Measurements from ENCODE around the gene CNTROB.

The CNTROB gene

DNA sequence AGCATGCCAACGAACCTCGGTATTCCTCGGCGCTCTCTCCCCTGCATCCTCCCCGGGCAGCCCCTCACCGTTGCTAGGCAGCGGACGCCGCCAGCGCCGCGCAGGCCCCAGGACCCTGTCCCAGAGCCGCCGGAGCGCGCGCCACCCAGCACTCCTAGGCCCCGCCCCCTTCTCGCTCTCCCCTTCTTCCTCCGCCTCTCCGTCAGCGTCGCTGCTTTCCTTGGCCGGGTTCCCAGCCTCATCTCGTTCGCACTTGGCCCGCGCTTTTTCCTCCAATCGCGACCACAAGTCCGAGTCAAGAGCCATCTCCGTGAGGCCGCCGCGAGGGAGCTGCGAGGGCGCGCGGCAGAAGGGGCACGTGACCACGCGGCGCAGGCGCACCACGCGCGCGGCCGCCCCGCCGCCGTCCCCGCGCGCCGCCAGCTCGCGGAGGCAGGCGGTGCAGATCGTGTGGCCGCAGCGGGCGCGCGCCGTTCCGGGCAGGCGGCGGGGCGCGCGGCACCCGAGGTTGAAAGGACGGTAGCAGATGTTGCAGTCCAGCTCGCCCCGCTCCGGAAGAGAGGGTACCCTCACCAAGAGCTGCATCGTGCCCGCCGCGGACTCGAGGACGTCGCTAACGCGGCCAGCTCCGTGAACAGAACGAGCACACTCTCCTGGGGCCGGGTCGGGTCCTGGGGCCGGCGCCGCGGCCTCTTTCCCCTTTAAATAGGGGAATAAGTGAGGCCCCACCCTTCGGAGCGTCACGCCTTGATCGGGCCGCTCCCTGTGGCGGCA, 16.2 kb upstream of the CNTROB start, which contains the start of gene RNF227:
Gene RNF227, minus strand, starts transcription at position 679 of the 774 bp plus-strand sequence. Its CDS starts 94 bp downstream, at position 585.
- Mint-ChIP-seq H3K27ac (peak within 1 kb of the TSS; percentile 94), H3K4me3 (peak within 1 kb of the TSS; percentile 87), H3K4me1 (peaks cover 43% of the 10 kb centered on the region), H3K36me3 (peaks cover 14% of the 10 kb centered on the region), H3K27me3 (peaks cover 4% of the 10 kb centered on the region), H3K9me3 (no peaks in the 10 kb centered on the region)
- DNase-seq, result peak; percentile 89
- CTCF ChIA-PET, result interaction anchor here (1.0 to 5.0 kb wide), 6 partner anchors 16 to 142 kb away, joined by 3 to 49 read pairs (median 5); partner anchors contain the start of genes CNTROB and TRAPPC1

DNA sequence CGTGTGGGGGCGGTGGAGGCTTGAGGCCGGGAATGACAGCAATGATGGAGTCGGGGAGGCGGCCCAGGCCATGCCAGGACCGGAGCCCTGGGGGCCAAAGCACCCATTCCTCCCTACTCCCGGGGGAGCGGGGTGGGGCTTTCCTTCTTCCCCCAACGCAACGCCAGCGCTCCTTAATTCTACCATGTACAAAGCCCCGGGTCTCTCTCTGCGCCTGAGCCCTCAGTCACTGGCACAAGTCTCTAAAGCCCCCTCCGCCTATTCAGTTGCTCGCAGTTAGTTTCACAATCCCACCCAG, 15.7 kb upstream of the CNTROB start:
- peaks cover 4% of the 10 kb centered on the region for H3K27me3 Mint-ChIP-seq
- no peak for DNase-seq
- peaks cover 43% of the 10 kb centered on the region for H3K4me1 Mint-ChIP-seq
- CTCF ChIA-PET, result interaction anchor here (0.9 to 5.0 kb wide), 7 partner anchors 16 to 142 kb away, joined by 3 to 49 read pairs (median 4); partner anchors contain the start of genes CNTROB and TRAPPC1
- H3K9me3 Mint-ChIP-seq, result no peaks in the 10 kb centered on the region
- H3K27ac Mint-ChIP-seq, result peak overlapping the region; percentile 82
- H3K4me3 Mint-ChIP-seq, result peak overlapping the region; percentile 87
- H3K36me3 Mint-ChIP-seq, result peaks cover 9% of the 10 kb centered on the region

DNA sequence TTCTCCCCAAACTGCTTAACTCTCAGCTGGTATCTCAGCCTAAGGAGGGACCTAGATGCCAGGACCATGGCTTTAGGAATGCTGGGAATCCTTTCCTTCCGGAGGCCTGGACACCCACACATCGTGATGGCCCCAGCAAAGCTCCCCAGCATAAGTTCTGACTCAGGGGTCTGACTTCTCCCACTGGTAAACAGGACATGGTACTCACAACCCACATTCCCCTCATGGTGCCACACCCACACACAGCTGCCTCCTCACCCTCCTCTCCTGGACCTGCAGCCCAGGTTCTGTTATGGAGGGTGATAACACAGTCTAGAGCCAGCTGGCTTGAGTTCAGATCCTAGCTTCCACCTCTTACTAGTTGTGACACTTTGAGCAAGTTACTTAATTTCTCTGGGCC, 15.2 kb upstream of the CNTROB start:
- no peak for DNase-seq
- H3K27ac Mint-ChIP-seq, result peak overlapping the region; percentile 82
- H3K36me3 Mint-ChIP-seq, result peaks cover 6% of the 10 kb centered on the region
- no peaks in the 10 kb centered on the region for H3K9me3 Mint-ChIP-seq
- peaks cover 4% of the 10 kb centered on the region for H3K27me3 Mint-ChIP-seq
- CTCF ChIA-PET, result interaction anchor here (0.9 to 5.0 kb wide), 5 partner anchors 15 to 140 kb away, joined by 4 to 49 read pairs (median 7); partner anchors contain the start of genes CNTROB and TRAPPC1
- H3K4me3 Mint-ChIP-seq, result peak overlapping the region; percentile 87
- peaks cover 41% of the 10 kb centered on the region for H3K4me1 Mint-ChIP-seq

DNA sequence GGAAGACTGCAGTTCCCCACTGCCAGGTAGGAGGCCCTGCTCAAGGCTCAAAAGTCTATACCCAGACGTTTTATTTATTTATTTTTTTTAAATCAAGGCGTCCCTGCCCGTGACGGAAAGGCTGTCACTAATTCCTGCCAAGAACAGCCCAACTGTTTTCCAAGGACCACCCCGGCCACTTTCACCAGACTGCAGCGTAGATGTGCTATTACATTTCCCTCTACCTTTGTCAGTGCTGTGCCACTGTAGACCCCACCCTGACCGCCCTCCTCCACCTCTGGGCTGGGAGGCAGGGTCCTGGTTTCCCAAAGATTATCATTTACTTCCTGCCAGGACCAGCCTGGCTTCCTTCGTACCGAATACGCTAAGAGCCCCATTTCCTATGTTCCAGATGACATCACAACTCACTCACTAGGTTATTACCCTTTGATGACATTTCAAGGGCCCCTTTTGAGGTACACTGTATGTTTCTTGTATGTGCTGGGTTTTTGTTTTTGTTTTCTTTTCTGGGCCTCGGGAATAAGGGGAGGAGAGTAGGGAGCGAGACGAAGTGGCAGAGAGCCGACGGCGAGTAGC, 9.6 kb upstream of the CNTROB start:
- Mint-ChIP-seq H3K36me3 (peaks cover 4% of the 10 kb centered on the region), H3K9me3 (no peaks in the 10 kb centered on the region), H3K4me3 (peak overlapping the region; percentile 71), H3K4me1 (peaks cover 14% of the 10 kb centered on the region), H3K27ac (peak overlapping the region; percentile 84), H3K27me3 (no peaks in the 10 kb centered on the region)
- CTCF ChIA-PET, result interaction anchor here (1.1 to 2.1 kb wide), 5 partner anchors 10 to 135 kb away, joined by 3 to 9 read pairs (median 3); partner anchors contain the start of genes CNTROB and TRAPPC1
- no peak for DNase-seq

DNA sequence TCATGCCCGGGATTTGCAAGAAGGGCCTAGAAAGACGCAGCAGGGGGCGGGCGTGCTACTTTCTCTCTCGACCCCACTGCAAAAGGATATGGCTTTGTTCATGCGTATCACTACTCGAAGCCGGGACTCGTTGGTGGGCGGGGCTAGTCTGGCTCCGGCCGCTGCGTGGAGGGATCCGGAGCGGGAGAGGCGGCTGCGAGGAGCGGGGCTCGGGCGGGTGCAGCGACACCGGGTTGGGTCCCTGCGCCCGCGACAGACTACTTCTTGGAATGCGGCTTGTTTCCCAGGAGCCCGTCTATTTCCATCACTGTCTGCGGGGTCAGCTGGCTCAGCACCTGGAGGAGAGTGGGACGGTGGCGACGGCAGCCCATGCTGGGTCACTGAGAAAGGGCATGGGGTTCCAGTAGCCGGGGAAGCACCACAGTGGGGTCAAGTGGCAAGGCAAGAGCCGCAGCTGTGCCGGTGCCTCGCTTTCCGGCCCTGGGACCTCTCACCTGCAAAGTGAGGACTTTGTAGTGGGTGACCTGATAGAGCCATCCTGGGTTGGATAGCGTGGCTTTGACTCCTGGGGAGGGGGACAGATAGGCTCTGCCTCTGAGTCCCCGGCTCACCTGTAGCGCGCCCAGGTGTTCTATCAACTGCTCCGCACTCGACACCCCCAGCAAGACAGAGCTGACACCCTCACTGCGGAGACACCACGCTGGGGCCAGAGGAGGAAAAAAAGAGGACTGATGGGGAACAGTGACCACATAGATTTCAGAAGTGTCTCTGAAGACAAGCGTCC, 9.0 kb upstream of the CNTROB start:
- Mint-ChIP-seq H3K4me1 (peaks cover 16% of the 10 kb centered on the region), H3K27me3 (no peaks in the 10 kb centered on the region), H3K27ac (peak overlapping the region; percentile 84), H3K9me3 (no peaks in the 10 kb centered on the region), H3K4me3 (peak overlapping the region; percentile 71), H3K36me3 (peaks cover 6% of the 10 kb centered on the region)
- peak; percentile 90 for DNase-seq
- CTCF ChIA-PET, result interaction anchor here (1.1 to 2.1 kb wide), 6 partner anchors 9 to 135 kb away, joined by 3 to 9 read pairs (median 3); partner anchors contain the start of genes CNTROB and TRAPPC1

DNA sequence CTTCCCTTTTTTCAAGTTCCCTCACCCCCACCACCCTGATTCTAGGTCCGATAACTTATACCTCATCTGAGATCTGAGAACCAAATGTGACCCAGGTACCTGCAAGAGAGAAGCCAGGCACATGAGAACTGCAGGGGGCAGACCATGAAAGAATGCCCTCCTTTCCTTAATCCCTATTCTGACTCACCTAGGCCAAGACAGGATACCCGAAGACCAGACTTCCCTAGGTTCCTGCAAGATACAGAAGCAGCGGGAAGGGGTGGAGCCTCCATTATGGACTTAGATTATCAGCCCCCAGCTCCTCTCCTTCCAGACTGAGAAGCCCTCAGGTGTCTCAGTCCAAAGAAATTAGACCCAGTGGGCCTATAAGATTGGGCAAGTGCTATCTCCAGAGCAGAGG, 4.4 kb upstream of the CNTROB start:
- Mint-ChIP-seq H3K27ac (no peak overlapping the region), H3K36me3 (peaks cover 22% of the 10 kb centered on the region), H3K4me1 (peaks cover 32% of the 10 kb centered on the region), H3K27me3 (no peaks in the 10 kb centered on the region), H3K9me3 (no peaks in the 10 kb centered on the region), H3K4me3 (no peak overlapping the region)
- CTCF ChIA-PET, result no interaction called here
- no peak for DNase-seq

DNA sequence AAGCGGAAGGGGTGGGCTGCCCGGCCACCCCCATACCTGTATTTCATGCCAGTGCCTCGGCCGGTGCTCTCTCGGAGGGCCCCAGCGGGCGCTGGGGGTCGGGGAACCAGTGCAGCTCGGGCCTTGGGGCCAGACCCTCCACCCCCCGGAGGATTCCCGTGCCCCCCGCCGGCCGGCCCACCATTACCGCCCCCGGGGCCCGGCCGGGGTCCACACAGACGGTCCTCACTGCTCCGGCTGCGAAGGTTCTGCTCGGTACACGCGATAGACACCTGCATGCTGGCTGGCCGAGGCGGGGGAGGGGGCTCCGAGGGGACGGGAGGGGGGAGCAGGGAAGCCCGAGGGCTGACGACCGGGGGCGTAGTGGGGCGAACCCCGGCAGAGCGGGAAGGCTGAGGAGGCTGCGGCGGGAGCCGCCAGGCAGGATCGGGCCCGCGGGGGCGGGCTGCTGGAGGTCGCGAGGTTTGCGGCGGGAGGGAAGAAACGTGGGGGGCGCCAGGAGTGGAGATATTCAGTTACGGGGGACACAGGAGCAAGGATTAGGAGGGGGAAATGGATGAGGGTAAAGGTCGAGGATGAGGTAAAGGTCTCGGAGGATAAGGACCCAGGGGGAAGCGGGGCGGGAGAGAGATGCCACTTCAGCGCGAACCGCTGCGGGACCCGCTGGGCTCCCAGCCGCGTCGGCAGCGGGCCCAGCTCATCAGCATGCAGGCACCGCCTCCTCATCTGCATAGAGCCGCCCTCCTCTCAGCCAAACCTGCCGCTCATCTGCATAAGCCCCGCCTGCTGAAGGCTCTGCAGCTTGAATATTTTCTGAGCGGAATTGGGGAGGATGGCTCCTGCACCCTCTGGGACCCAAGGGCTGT, 2.6 kb upstream of the CNTROB start, which contains the start of gene KCNAB3:
Gene KCNAB3, minus strand, starts transcription at position 699 of the 866 bp plus-strand sequence. Its CDS starts 421 bp downstream, at position 278.
- Mint-ChIP-seq H3K27me3 (no peaks in the 10 kb centered on the region), H3K4me1 (peaks cover 38% of the 10 kb centered on the region), H3K9me3 (no peaks in the 10 kb centered on the region), H3K4me3 (peak within 1 kb of the TSS; percentile 91), H3K36me3 (peaks cover 21% of the 10 kb centered on the region), H3K27ac (peak within 1 kb of the TSS; percentile 95)
- CTCF ChIA-PET, result no interaction called here
- peak; percentile 63 for DNase-seq

DNA sequence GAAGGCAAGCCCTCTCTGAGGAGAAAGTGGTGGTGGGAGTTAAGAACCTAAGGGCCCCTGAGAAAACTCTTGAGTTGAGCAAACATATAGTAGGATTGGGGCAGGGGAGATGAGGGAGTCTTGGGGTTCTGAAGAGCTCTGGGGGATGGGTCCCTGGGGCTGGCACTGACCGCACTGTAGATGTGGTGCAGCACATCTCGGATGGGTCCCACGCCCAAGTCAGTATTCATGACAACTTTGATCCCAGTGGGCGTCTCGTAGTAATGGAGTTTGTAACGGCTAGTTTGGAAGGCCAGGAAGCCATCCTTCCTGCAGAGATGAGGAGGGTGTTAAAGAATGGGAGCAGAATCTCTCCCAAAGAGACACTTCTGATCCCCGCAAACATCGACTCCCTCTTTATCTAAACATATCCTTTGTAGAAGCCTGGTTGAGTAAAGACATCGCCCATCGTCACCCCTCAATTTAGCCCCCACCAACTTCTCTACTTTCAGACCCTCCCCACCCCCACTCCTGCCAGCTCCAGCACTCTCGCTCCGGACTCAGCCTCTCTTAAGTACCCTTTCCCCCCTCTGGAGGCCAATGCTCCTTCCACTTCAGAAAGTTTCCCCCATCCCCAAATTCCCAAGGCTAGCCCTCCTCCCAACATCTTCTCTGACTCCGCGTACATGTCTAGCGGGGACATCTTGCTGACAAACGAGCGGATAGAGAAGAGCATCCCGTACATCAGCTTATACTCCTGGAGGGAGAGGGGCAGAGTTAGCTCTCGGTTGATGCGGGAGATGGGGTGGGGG, 970 bp upstream of the CNTROB start:
- Mint-ChIP-seq H3K36me3 (peaks cover 34% of the 10 kb centered on the region), H3K4me1 (peaks cover 50% of the 10 kb centered on the region), H3K27me3 (no peaks in the 10 kb centered on the region), H3K9me3 (no peaks in the 10 kb centered on the region), H3K27ac (peak overlapping the region; percentile 95), H3K4me3 (peak overlapping the region; percentile 91)
- DNase-seq, result no peak
- CTCF ChIA-PET, result interaction anchor here (0.8 to 3.8 kb wide), 9 partner anchors 9 to 244 kb away, joined by 3 to 28 read pairs (median 6); partner anchors contain the start of genes RNF227 and TP53

DNA sequence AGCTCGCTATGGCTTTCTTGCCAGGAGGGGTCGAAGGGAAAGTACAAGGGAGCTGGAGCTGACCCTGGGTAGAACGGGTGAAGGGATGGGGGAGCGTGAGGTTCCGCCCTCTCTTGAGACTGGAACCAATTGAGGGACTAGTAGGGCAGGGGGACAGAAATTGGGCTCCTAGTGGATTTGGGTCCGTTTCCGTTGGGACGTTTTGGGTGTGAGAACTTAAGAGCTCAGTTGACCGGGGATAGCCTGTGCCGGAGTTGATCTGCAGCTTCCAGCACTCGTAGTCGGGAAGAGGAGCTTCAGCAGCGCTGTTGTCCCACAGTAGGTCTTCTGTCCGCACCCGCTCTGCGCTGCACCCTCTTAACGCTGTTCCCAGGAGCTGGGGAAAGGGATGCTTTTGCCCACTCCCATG, 481 bp downstream of the CNTROB start:
- Mint-ChIP-seq H3K27me3 (no peaks in the 10 kb centered on the region), H3K4me1 (peaks cover 53% of the 10 kb centered on the region)

DNA sequence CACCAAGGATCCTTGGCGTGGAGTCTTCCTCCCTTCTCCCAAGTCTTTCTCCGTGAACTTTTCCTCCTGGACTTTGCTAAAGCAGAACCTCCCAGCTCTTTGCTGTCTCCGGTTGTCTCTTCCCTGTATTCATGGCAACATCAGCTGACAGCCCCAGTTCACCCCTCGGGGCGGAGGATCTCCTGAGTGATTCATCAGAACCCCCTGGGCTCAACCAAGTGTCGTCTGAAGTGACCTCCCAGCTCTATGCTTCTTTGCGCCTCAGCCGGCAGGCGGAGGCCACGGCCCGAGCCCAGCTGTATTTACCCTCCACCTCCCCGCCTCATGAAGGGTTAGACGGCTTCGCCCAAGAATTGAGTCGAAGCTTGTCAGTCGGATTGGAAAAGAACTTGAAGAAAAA, 943 bp downstream of the CNTROB start:
- peaks cover 42% of the 10 kb centered on the region for H3K36me3 Mint-ChIP-seq
- H3K27me3 Mint-ChIP-seq, result no peaks in the 10 kb centered on the region
- no peaks in the 10 kb centered on the region for H3K9me3 Mint-ChIP-seq
- H3K27ac Mint-ChIP-seq, result peak overlapping the region; percentile 95
- H3K4me3 Mint-ChIP-seq, result peak overlapping the region; percentile 91
- CTCF ChIA-PET, result interaction anchor here (0.5 to 3.9 kb wide), 21 partner anchors 7 to 299 kb away, joined by 3 to 33 read pairs (median 4); partner anchors contain the start of genes NAA38 and RNF227
- peak; percentile 55 for DNase-seq
- peaks cover 52% of the 10 kb centered on the region for H3K4me1 Mint-ChIP-seq

More for the DNA sequence above, 481 bp downstream of the CNTROB start:
- H3K27ac Mint-ChIP-seq, result peak overlapping the region; percentile 95
- peak overlapping the region; percentile 91 for H3K4me3 Mint-ChIP-seq
- peak; percentile 53 for DNase-seq
- CTCF ChIA-PET, result interaction anchor here (0.5 to 3.9 kb wide), 21 partner anchors 8 to 299 kb away, joined by 3 to 33 read pairs (median 4); partner anchors contain the start of genes NAA38 and RNF227
- no peaks in the 10 kb centered on the region for H3K9me3 Mint-ChIP-seq
- peaks cover 43% of the 10 kb centered on the region for H3K36me3 Mint-ChIP-seq

DNA sequence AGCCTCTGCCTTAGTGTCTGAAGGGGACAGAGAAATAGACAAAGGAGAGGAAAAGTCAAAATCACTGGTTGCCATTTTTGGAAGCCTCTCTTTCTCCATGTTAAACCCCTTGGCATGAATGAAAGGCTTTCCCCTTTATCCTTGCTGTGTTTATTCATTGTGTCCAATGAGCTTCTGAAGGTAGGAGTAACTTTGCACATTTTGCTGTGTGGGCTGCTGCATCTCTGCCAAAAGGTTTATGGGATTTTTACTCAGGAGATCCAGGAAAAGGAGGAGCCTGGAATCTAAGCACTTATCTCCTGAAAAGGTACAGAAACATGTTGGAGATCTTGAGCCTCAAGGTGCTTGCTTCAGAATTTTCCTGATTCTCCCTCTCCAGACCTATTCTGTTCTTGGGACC, 3.9 kb downstream of the CNTROB start:
- peaks cover 47% of the 10 kb centered on the region for H3K36me3 Mint-ChIP-seq
- CTCF ChIA-PET, result interaction anchor here (1.1 to 1.2 kb wide), 2 partner anchors 54 to 102 kb away, joined by 3 to 4 read pairs; partner anchors contain the start of gene KDM6B

DNA sequence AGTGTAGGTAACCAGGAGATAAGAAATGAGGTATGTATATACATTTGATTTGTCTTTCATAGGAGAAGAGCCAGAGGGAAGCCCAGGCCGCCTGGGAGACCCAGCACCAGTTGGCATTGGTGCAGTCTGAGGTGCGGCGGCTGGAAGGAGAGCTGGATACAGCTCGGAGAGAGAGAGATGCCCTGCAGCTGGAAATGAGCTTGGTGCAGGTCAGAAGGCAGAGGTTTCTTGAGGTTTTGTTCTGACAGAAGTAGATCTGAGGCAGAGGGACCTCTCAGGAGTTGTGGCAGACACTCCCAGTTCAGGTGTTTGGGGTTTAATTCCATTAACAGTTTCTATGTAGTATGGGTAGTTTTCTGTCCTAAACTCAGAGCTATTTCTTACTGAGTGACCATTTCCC, 8.0 kb downstream of the CNTROB start:
- CTCF ChIA-PET, result interaction anchor here (0.9 to 2.0 kb wide), 4 partner anchors 8 to 76 kb away, joined by 4 to 8 read pairs (median 6); partner anchors contain the start of genes CNTROB and TRAPPC1
- no peaks in the 10 kb centered on the region for H3K27me3 Mint-ChIP-seq
- no peak overlapping the region for H3K27ac Mint-ChIP-seq
- peaks cover 10% of the 10 kb centered on the region for H3K4me1 Mint-ChIP-seq
- H3K36me3 Mint-ChIP-seq, result peaks cover 68% of the 10 kb centered on the region
- H3K9me3 Mint-ChIP-seq, result no peaks in the 10 kb centered on the region
- DNase-seq, result no peak
- H3K4me3 Mint-ChIP-seq, result no peak overlapping the region

More for the DNA sequence above, 3.9 kb downstream of the CNTROB start:
- H3K4me3 Mint-ChIP-seq, result no peak overlapping the region
- DNase-seq, result no peak
- H3K27ac Mint-ChIP-seq, result no peak overlapping the region
- H3K4me1 Mint-ChIP-seq, result peaks cover 39% of the 10 kb centered on the region
- H3K9me3 Mint-ChIP-seq, result no peaks in the 10 kb centered on the region
- no peaks in the 10 kb centered on the region for H3K27me3 Mint-ChIP-seq

All from activated naive CD4-positive, alpha-beta T cell treated with anti-CD3 and anti-CD28 coated beads, Interleukin-2, amount 10 ng/mL, durations not matched to agents 7 days and 5 days (primary cell).